ENCODE results near the gene ARID3B.

The ARID3B gene

DNA sequence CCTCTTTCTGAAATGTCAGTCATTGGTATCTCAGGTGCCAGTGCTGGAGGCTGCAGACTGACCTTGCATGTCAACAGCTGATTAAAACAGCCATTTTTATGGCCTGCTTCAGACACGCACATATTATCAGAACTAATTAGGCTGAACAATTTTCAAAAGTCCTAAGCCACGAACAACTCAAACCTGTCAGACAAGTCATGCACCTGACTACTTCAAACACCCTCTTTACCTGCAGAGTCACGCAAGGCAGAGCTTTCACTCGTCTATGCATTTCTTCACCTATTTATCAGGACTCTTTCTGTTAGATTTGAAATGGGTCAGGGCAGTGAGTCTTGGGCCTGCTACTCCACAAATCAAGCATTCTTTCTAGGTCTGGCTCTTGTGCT lies 101.3 kb downstream of the ARID3B start:
- DNase-seq (ENCODE audit: low read depth in 3 of 3) = no peak

DNA sequence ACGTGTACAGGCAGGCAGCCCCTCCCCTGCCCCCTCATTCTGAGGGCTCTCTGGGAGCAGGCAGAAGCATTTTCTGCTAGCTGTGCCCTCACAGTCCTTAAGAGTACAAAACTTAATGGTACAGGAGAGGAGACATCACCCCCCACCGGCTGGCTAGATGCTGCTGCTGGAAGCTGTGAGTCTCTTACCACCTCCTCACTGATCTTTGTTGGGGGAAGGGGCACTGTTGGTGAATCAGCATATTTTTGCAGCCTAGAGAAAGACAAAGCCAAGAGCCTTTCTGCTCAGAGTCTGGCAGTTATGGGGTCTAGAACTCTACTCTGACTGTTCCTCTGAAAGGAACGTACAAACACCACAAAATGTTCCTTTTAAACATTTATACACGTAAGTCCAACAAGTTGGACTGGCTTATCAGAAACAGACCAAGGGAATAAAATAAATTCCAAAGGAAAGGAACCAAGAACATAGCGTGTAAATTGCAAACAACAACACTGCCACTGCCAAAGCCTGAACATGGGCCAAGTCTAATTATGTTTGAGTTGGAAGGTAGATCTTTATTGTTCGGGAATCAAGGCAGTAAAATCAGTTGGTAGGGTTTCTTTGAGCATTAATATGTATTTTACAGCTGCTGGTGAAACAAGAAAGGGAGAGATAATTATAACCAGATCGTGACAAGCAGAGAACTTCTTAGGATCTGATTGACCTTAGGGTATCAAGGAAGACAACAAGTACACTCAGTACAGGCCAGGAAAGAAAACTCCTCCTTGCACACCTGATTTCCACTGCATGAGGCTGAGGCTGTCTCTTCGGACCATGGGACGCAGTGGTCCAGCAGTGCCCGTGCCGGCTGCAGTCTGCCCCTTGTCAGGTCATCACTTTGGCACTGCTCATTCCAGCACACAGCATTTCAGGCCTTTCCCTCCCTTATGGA lies 102.0 kb downstream of the ARID3B start:
- DNase-seq (ENCODE audit: low read depth in 3 of 3) = no peak

DNA sequence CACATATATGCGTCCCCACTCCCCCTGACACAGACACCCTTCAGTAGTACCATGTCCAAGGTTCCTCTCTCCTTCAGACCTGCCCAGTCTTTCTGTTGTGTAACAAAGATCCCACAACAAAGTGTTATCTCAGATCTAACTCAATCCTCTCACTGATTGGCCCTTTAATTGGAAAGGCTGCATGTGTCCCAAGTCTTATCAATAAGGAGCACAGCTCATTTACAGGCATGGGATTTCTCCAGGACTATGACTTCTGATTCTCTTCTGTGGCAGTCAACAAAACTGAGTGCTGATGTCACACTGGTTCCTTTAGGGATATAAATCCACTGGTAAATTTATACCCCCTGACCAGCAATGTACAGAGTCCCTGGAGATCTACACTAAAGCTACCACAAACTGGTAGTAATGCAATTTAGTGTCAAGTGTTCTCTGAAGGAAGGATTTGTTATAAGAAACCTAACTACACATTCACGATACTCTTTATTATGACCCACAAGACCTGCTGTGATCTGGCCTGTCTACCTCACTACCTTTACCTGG lies 102.7 kb downstream of the ARID3B start:
- DNase-seq (ENCODE audit: low read depth in 3 of 3) = no peak

DNA sequence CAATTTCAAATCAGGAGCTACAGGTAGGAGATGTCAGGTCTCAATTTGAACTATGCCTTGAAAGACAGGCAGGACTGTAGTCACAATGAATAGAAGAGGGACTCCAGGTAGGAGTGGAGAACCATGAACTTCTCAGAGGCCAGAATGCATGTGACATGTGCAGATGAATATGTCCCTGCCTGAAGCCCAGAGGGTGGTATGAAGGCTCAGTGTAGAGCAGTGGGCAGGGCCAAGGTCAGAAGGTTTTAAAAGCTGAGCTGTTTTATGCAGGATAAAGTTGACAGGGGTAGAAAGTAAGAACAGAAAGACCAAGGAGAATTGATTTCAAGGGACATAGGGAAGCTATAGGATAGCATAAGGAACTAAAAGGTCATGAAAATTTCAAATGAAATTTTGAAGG lies 105.5 kb downstream of the ARID3B start:
- no peak for DNase-seq (ENCODE audit: low read depth in 3 of 3)
